Suppressor macrophage treated with lipopolysaccharide for 4 hours (primary cell): ENCODE measurements around the gene CDHR5.
A peak's percentile ranks its signal among the peaks of the same experiment; 100 is the strongest.

Source experiments
- DNase-seq: peaks from one replicate; pipeline ENCODE4 v3.0.0-alpha.2; 2020

The CDHR5 gene

DNA sequence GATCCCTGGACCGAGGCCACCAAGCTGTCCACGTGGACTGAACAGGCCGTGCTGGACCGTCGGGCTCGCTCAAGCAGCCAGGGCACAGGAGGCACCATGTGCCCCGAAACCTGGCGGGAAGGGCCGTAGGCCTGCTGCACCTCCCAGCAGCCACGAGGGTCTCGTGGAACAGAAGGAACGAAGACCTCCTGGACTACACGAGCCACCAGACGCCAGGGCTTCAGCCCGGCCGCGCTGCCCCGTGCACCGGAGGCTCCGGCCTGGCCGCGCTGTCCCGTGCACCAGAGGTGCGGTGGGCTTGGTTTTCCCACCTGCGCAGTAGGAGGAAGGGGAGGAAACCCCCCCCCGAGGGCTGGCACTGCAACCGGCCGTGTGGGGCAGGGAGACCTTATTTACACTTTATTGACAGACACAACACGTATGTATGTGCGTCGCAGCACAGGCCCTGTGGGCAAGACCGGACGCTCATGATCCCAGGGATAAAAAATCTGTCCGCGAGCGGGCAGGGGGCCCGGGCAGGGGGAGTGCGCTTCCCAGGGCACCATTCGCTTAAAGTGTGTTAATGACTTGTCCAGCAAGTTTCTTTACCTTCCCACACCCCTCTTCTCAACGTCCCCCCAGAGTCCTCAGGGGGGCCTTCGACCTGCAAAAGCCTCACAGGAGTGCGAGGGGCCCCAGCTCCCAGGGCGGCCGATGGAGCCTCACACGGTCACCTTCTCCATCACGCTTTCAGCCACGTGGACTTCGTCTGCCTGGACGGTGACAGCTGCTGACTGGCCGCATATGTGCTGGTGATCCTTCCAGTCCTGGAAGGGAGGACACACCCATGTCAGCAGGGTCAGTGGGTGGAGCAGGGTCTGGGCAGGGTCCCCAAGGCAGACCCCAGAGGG, 19.3 kb upstream of the CDHR5 start:
- DNase-seq: no peak

DNA sequence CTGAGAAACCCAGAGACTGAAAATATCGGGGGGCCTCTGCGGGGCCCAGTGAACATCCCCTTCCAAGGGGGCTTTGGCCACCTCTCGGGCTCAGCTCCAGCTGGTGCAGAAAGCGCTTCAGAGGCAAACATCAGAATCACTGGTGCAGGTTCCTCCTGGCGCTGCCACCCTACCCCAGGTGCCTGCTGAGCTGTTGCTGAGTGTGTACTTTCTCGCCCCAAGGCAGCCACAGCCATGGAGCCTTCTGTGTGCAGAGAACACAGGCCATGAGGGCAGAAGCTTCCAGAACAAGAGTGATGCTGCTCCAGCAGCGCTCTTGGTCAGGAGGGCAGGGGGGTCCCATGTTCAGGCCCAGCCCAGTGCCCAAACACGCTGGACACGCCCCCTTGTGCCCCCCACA, 18.6 kb upstream of the CDHR5 start:
- no peak for DNase-seq

DNA sequence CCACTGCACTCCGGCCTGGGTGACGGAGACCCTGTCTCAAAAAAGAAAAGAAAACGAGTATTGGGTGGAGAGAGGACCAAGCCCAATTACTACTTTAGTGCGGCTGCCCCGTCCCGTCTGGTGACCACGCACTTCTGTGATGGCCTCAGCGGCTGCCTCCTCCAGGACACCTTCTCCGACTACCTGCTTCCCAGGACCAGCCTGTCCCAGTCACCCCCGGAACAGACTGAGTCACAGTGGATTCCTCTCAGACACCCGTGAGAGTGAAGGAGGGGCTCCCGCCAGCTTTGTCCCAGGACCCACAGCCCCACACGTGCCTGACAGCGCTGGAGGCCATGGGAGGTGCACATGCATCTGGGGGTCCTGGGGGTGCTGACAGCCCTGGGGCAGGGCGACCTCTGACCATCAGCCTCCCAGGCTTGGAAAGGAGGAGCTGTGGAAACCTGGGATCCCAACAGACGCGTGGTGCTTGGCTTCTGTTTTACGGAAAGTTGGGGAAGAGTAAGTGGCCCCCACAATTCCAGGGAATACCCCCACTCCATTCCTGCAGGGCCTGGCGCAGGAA, 17.1 kb upstream of the CDHR5 start:
- no peak for DNase-seq

DNA sequence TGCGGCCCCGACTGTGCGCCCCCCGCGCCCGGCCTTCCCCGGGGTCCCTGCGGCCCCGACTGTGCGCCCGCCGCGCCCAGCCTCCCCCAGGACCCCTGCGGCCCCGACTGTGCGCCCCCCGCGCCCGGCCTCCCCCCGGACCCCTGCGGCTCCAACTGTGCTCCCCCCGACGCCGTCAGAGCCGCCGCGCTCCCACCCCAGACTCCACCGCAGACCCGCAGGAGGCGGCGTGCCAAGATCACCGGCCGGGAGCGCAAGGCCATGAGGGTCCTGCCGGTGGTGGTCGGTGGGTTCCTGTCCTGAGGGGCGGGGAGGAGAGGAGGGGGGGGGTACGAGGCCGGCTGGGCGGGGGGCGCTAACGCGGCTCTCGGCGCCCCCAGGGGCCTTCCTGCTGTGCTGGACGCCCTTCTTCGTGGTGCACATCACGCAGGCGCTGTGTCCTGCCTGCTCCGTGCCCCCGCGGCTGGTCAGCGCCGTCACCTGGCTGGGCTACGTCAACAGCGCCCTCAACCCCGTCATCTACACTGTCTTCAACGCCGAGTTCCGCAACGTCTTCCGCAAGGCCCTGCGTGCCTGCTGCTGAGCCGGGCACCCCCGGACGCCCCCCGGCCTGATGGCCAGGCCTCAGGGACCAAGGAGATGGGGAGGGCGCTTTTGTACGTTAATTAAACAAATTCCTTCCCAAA, 15.4 kb upstream of the CDHR5 start:
- DNase-seq: peak; percentile 39

GRCh38 chr11:639332-639955, 14.7 kb upstream of the CDHR5 start:
- DNase-seq: peak; percentile 15

- DNase-seq: no peak
Observed at GRCh38 chr11:638631-639331, 14.0 kb upstream of the CDHR5 start.

DNA sequence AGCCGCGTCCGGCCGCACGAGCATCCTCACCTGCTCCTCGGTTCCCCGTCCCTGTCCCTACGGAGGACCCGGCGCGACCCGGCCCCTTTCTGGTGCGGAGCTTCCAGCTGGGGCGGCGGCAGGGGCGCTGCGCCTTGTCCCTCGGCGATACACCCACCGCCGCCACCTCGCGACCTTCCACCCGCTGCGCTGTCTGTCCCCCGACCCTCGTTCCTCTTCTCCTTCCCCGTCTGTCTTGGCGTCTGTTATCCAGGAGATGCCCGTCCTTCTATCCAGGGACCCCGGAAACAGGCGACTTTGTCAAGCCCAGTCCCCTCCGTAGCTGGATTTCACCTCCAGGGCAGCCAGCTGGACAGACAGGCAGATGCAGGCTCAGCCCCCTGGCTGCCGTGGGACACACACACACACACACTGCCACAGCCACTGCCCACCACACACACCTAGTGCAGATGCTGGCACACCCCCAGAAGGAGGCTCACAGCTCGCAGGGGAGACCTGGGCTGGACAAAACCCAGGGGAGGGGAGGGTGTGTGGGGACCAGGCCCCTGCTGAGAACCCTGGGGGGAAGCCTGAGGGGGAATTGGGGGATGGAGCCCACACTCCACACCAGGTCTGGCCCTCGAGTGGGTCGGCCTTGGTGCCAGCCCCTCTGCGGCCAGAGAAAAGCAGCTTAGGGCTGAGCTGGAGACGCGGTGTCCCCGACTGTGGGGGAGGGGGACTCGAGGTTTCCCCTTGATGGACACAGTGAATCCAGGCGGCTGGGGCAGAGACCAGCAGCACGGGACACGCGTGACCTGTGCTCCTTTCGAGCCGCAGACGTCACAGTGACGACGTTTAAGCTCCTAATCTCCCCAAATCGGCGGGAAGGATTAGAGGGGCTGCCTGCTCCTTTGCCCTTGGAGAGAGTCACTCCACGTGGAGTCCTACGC, 13.1 kb upstream of the CDHR5 start:
- no peak for DNase-seq

GRCh38 chr11:637333-637592, 12.5 kb upstream of the CDHR5 start:
- DNase-seq: no peak

GRCh38 chr11:636511-637332, 12.0 kb upstream of the CDHR5 start, which contains the start of gene DRD4:
Gene DRD4, plus strand, starts transcription at chr11:637269. Its CDS starts 36 bp downstream, at chr11:637305.
- DNase-seq: peak; percentile 64

DNA sequence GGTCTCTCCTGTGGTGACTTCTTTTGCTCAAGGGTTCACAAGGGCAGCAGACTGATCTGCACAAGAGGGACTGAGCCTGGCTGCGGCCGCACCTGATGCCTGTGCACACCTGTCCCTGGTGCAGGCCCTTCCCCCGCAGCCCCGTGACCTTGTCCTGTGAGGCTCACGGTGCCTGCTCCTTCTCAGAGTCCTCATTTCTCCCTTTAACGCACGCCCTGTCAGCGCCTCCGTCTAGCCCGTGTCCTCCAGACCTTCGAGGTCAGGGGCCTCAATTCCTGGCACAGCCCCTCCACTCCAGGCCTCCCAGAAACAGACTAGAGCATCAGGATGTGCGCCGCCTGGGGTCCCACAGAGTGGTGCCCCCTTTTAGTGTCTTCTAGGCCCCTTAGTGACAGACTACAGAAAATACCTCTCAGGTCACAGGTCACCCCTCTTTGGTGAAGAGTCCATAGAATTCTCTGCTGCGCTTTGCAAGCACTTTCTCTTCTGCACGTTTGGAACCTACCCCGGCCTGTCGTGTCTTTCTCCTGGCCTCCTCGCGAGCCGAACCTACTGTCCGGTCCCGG, 11.3 kb upstream of the CDHR5 start:
- DNase-seq: no peak

GRCh38 chr11:630871-631270, 6.1 kb upstream of the CDHR5 start:
- DNase-seq: no peak

- DNase-seq: no peak
Observed at GRCh38 chr11:629237-629583, 4.5 kb upstream of the CDHR5 start.

DNA sequence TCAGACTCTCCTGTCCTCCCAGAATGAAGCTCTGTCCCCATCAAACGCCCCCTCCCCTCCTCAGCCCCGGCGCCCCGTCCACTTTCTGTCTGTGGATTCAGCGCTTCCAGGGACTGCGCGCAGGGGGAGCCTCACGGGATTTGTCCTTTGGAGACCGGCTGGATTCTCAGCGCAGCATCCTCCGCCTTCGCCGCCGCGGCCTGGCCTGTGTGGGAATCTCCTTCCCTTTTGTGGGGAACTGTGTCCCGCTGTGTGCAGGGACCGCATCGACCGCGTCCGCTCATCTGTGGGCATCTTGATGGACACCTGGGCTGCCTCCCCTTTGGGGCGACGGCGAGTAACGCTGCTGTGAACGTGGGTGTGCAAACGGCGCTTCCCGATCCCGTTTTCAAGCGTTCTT, 3.3 kb upstream of the CDHR5 start:
- no peak for DNase-seq

DNA sequence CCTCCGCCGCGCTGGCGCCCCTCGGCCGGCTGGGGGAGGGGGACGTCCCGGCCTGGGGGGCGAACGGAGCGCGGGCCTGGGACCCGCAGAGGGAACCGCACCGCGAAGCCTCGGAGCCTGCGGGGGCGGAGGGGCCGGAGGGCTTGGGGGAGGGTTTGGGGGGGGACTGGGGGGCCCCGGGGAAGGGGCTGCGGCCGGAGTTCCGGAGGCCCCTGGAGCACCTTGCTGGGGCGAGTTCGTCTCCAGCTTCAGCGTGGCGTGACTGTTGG, 2.5 kb upstream of the CDHR5 start:
- no peak for DNase-seq

DNA sequence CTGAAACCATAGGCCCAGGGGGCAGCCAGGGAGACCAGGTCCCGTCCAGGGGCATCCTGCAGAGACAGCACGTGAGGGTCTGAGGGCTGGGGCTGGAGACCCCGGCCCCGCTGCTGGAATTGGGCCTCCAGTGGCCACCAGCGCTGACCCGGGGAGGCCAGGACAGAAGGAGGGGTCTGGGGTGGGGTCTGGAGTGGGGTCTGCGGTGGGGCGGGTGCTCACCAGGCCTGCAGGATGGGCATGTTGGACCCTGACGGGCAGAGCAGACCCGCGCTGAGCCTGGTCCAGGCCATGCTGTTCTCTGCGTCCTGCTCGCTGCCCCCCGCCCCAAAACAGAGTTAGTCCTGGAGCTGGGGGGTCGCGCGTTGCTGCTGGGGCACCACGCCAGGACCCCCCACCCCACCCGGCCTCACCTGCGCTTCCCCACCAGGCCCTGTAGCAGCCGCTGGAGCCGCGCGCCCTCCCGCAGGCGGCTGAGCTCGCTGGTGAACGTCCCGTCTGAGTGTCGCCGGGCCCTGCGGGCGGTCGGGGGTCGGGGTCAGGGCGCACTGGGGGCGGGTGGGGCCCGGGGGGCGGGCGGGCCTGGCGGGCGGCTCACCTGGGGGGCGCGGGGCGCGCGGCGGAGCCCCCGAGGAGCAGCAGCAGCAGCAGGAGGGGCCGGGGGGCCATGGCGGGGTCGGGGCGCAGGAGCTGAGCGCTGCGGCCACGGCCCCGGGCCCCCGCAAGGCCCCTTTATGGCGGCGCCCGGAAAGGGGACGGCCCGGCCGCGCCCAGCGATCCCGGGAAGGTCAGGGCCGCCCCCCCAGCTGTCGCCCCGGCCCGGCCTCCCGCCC, 1.9 kb upstream of the CDHR5 start, which contains the start of gene SCT:
SCT (minus strand) TSS at position 707 of the 833 bp plus-strand sequence; CDS start at position 669, 38 bp downstream.
- DNase-seq: no peak

- no peak for DNase-seq
Observed at GRCh38 chr11:625636-626268, 997 bp upstream of the CDHR5 start.

- no peak for DNase-seq
Observed at GRCh38 chr11:623999-624704, 603 bp downstream of the CDHR5 start.

- DNase-seq: no peak
Observed at GRCh38 chr11:623349-623869, 1.3 kb downstream of the CDHR5 start.

DNA sequence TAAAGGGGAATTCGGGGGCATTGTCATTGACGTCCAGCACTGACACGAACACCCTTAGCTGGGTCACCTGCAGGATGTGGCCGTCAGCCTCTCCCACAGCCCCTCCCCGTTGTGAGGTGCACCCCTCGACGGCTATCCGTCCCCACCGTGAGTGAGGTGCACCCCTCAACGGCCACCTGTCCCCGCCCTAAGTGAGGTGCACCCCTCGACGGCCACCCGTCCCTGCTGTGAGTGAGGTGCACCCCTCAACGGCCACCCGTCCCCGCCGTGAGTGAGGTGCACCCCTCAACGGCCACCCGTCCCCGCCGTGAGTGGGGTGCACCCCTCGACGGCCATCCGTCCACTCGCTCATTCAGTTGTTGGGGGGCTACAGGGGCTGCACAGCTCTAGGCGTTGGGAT, 2.9 kb downstream of the CDHR5 start:
- no peak for DNase-seq
